OCI-M2 (cell line): ENCODE data around the gene PRCC.
"Not testable (repeated sequence)": the region's sequence is repeated elsewhere in the genome, so short reads cannot be mapped to it uniquely, and the experiment has no call there.

ENCODE experiments used
- DNase-seq: peaks from one replicate; lab custom pipeline; 2025; ENCODE audit not compliant: unreplicated experiment; lab: John Stamatoyannopoulos, UW

PRCC gene

DNA sequence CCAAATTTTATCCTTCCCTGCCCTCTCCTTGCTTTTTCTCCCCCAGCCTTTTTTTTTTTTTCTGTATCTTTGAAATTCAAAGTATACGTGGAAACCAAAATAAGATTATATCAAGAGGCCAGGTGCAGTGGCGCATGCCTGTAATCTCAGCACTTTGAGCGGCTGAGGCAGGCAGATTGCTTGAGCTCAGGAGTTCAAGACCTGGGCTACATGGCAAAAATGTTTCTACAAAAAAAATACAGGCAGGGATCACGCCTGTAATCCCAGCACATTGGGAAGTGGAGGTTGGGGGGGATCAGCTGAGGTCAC, 6.6 kb upstream of the PRCC start:
- DNase-seq = no peak

DNA sequence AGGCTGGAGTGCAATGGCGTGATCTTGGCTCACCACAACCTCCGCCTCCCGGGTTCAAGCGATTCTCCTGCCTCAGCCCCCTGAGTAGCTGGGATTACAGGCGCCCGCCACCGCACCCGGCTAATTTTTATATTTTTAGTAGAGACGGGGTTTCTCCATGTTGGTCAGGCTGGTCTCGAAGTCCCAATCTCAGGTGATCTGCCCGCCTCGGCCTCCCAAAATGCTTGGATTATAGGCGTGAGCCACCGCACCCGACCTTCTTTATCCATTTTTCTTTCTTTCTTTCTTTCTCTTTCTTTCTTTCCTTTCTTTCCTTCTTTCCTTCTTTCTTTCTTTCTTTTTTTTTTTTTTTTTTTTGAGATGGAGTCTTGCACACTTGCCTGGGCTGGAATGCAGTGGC, 2.2 kb upstream of the PRCC start:
- not testable (repeated sequence) for DNase-seq

DNA sequence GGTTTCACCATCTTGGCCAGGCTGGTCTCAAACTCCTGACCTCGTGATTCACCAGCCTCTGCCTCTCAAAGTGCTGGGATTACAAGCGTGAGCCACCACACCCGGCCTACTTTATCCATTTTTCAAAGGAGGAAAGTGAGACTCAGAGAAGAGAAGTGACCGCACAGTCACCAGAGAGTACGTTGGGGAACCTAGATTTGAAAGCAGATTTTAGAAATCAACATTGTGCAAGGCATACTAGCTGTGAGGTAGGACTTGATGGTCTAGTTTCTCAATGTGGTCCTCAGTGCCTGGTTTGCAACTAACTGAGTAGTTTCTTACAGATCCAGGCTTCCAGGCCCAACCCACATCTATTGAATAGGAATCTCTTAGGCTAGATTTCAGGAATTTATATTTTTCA, 1.7 kb upstream of the PRCC start:
- DNase-seq = no peak

DNA sequence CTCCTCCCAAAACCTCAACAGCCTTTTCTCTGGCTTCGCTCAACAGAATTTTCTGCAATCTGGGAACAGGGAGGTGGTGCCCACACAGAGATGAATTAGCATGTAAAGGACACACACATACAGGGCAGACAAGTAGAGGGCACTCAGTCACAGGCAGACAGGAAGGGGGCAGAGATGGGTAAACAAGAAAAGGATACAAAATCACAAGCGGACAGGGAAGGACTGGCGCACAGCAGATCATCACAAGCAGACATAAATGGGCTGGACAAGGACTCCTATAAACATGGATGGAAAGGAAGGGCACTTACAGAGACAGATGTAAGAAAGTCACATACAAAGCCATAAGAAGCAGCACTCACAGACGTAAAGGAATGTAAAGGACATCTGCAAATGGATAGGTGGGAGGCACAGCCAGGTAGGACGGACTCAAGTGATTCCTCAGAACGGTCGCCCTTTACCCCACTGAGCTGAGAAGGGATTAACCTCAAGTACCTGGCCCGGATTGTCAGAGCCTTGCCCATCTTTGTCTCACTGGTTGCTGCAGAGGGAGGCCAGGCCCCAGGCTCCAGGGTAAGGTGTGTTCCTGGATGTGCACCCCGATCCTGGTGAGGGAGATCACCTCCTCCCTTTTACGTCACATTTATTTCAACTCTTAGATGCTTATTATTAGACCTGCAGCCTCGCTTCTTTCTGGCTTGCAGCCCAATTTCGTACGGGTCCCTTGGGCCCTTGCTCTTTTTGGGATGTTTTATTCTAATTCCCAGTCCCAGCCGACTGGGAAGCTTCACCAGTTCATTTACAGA, 836 bp upstream of the PRCC start:
- DNase-seq = no peak

DNA sequence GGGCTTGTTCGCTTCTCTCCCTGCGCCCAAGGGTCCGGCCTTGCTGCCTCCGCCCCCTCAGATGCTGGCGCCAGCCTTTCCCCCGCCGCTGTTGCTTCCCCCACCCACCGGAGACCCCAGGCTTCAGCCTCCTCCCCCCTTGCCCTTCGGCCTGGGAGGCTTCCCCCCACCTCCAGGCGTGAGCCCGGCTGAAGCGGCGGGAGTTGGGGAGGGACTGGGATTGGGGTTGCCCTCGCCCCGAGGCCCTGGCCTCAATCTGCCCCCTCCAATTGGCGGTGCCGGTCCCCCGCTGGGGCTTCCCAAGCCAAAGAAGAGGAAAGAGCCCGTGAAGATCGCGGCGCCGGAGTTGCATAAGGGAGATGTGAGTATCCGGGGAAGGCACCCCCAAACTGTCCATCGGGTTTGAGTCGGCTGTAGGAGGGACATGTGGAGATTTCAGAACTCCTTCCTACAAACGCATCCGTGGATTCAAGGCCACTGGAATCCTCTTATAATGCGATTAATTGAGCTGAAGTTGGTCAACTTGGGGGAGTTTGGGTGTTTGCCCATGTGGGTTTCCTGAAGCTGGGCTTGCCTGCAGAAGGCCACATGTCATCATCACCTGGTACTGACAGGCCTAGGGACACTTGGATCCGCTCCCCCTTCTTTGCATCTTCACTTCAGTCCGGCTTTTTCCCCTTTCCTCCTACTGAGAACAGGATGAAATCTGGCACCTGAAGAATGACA, 707 bp downstream of the PRCC start:
- DNase-seq = no peak

DNA sequence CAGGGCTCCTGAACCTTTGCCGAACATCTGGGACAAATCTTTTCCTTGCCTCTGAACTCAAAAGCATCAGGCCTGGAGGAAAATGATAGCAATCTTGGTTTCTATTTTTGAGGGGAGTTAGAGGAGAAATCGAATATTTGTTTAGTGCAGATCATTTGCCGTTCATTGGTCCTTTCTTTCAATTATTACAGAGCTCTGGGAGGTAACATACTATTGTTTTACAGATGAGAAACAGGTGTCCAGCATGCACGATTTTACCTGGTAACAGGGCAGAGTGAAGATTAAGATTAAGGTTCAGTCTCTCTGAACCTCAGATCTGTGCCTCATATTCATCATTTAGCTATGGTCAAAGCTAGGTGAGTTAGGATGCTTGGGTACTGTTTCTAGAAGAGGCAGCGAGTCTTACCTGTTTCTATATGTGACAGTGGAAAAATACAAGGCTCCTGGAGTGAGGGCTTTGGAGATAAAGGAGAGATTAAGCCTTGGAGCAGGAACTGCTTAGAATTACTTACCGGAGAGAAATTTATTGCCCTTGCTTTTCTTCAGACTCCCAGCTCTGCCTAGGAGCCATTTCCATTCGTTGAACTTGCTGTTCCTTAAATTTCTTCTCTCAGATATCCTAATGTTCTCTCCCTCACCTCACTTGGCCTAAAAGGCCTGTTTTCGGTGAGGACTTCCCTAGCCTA, 1.4 kb downstream of the PRCC start:
- no peak for DNase-seq

DNA sequence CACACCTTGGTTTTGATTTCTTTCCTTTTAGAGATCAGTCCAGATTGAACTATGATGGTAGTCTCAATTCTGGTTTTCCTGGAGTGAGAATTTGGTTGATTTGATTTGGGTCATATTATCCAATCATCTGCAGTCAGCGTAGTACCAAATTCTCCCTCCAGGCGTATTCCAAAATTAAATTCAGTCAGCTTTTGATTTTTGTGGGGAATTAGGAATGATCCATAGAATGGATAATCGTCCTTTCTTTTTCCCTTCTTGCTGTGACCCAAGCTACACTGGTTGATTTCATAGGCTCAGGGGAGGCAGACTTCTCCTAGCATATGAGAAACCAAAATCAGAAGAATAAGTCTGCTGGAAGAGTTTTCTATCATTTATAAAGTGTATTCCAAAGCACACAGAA, 4.9 kb downstream of the PRCC start:
- no peak for DNase-seq

DNA sequence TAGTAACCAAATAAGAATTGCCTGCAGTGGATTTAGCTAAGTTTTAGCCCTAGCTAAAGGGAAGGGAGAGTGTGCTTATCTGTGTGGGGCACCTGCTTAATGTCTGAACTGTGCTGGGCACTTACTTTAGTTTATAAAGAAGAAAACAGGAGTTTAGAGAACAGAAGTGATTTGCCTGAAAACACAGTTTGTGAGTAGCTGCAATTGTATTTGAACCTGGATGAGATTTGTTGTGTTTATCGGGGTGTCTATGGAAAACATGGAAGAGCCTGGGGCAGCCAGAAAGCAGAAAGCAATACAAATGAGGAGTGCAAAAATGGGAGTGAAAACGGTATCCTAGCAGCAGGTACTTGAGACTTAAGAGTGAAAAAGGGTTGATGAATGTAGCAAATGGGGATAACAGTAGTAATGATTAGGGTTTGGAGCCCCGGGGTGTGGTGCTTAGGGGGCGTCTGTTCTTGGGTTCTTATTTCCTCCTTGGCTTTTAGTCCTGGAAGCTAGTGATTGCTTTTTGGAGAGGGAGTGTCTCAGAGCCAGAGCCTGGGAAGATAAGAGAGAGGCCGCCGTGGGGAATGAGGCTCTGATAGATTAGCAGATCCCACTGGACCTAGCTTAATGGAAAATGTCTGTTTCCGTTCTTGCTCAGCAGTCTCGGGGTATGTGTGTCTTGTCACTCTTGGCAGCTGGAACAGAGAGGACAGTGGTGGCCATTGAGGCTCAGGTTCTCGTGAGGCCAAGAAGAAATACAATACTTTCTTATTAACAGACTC, 5.6 kb downstream of the PRCC start:
- no peak for DNase-seq

DNA sequence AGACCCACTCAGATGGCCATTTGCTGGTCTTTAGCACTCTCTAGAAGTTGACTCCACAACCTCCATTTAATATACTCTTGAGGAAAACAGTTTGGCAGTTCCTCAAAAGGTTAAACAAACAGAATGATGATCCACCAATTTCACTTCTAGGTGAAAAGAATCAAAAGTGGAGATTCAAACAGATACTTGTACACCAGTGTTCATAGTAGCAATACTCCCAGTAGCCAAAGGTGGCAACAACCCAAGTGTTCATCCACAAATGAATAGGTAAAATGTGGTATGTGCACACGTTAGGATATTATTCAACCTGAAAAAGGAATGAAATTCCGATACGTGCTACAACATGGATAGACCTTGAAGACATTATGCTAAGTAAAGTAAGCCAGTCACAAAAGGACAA, 6.3 kb downstream of the PRCC start:
- no peak for DNase-seq

DNA sequence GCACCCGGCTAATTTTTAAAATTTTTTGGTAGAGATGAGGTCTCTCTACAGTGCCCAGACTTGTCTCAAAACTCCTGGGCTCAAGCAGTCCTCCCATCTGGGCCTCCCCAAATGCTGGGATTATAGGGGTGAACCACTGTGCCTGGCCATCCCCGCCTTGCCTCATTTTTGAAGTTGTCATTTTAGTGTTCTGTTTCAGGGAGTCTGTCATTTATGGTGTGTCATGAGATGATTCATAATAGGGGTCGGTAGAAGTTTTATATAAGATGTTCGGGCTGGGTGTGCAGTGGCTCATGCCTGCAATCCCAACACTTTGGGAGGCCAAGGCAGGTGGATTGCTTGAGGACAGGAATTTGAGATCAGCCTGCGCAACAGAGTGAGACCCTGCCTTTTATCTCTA, 8.5 kb downstream of the PRCC start:
- no peak for DNase-seq

DNA sequence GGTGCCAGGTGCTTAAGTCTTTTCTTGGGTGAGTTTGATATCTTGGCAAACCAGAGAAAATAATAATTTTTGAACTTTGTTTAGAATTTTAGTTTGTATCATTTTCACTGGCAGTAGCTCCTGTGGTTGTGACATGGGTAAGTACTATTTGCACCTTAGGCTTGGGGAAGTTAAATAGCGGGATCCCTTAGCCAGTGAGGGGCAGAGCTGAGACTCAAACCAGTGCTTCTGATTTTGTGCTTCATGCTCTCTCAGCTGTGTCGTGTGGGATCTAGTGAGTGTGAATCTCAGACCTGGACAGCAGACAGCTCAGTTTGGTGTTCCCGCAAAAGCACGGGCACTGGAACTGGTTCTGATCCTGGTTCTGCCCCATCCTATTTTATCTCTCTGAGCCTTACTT, 9.6 kb downstream of the PRCC start:
- DNase-seq = no peak

DNA sequence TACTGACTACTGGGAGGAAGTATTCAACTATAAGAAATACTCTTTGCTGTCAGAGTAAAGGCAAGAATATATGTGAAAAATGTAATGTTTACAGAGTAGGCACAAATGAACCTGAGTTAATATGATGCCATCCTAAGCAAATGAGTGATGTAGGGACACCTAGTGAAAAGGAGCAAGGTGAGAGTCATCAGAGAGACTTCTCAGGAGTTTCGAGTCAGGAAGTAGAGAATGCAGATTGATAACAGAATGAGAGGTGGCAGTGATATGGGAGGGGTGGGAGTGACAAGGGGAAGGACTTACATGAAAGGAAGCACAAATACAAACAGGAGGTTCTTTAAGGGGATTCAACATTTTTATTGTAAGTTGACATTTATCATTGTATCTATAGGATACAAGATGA, 10.2 kb downstream of the PRCC start:
- DNase-seq = no peak

DNA sequence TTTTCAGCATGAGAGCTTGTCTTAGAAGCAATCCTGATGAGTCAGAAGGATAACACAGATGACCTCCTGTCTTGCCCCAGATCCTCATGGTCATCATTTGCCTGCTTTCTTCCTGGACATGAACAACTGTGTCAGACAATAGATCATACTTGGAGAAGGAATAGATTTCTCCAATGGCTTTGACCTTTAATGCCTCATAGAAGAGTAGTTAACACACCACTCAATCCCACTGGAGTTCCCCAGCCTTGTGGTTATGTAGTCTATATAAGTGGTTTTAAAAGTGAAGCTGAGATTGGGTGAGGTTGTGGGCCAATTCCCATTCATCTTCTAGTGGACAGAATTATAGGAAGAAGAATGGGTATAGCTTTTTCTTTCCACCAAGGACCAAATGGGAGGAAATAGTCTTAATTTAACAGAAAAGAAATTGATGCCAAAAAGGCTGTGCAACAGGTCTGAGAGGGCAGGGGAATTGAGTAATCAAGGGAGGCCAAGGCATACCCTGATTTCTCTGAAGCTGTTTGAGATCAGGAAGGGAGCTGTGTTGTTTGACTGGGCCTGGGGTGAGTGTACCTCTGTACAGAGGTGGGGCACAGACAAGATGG, 14.4 kb downstream of the PRCC start:
- DNase-seq = no peak

DNA sequence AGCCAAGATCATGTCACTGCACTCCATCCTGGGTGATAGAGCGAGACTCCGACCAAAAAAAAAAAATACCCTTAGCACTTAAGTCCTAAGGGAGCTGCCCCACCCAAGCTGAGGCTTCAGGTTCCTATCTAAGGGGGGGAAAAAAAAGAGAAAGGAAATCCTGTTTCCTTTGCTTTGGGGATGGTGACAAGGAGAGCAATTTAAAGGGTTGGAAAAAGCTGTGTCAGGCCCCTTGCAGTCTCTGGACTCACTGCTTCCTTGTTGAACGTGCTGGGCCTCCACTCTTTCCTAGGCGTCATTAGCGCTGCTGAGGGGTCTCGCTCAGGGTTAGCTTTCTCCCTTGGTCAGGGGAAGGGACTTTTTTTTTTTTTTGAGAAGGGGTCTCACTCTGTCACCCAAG, 18.1 kb downstream of the PRCC start:
- DNase-seq = no peak

DNA sequence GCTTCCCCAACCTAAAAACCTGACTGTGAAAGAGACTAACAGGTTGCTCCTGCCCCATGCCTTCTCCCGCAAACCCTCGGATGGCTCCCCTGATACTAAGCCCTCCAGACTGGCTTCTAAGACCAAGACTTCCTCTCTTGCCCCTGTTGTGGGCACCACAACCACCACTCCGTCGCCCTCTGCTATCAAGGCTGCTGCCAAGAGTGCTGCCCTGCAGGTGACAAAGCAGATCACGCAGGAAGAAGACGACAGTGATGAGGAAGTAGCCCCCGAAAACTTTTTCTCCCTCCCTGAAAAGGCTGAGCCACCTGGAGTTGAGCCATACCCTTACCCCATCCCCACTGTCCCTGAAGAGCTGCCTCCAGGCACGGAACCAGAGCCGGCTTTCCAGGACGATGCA, 19.3 kb downstream of the PRCC start:
- DNase-seq = no peak

DNA sequence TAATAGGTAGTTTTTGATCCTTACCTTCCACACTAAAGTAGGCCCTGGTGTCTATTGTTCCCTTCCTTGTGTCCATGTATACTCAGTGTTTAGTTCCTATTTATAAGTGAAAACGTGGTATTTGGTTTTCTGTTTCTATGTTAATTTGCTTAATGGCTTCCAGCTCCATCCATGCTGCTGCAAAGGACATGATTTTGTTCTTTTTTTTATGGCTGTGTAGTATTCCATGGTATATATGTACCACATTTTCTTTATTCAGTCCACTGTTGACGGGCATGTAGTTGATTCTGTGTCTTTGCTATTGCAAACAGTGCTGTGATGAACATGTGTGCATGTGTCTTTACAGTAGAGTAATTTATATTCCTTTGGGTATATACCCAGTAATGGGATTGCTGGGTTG, 20.8 kb downstream of the PRCC start:
- no peak for DNase-seq

DNA sequence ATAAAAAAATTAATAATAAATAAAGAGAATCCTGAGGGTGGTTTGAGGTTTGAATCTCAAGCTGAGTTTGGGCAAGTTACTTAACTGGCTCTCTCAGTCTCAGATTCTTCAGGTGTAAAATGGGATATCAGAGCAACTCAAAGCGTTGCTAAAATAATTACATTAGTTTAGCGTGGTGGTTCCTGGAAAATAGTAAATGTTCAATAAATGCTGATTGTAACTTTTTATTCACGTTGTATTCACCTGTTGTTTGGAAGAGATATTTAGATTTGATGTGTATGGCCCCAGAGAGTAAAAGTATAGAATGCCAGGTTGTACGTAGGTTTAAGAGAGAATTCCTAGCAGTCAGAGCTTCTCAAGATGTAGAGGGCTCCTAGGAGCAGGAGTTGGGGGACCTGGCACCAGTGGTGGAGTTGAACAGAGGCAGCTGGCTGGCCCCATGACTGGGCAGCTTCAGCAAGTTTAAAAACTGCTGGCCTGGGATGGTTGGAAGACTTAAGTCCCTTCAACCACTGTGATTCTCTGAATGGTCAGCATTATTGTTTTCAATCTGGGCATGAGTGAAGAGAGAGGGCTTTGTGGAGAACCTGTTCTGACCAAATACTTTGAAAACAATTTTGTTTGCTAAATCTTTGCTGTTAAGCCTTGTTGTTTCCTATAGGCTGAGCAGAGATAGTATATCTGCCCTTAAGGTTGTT, 22.4 kb downstream of the PRCC start:
- no peak for DNase-seq

DNA sequence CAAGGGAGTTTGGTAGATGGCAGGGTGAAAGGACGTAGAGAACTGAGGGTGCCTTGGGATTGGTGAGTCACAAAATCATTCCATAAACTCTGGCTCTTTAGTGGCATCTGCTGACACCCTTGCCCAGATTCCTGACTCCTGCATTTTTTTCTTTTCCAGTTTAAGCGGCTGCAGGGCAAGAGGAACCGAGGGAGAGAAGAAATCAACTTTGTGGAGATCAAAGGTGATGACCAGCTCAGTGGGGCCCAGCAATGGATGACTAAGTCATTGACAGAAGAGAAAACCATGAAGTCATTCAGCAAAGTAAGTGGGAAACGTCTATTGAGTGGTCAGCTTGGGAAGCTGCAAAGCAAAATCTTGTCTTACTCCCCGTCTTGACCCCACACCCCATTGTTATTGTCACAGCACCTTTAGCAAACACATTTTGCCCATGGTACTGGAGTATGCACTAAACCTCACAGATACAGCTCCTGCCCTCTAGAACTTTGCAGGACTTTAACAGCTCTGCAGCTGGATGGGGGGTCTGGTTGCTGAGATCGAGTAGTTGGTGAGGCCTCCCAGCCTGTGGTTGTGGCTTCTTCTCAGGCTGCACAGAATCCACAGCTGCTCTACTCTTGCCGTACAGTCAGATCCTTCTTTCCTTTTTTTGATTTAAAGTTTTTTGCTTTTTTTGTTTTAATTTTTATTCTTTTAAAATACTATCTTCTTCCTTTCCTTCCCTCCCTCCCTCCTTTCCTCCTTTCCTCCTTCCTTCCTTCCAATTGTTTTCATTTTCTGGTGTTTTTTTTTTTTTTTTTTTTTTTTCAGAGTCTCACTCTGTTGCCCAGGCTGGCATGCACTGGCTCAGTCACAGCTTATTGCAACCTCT, 27.4 kb downstream of the PRCC start:
- DNase-seq = no peak

DNA sequence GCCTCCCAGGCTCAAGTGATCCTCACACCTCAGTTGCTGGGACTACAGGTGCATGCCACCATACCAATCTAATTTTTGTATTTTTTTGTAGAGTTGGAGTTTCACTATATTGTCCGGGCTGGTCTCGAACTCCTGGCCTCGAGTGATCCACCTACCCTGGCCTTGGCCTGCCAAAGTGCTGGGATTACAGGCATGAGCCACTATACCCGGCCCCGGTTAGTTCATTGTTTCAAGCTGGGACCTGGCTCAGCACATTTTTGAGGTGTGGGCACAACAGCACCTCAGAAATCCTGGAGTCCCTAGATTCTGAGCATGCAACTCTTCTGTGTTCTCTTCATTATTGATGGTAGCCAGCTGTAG, 28.0 kb downstream of the PRCC start:
- no peak for DNase-seq

DNA sequence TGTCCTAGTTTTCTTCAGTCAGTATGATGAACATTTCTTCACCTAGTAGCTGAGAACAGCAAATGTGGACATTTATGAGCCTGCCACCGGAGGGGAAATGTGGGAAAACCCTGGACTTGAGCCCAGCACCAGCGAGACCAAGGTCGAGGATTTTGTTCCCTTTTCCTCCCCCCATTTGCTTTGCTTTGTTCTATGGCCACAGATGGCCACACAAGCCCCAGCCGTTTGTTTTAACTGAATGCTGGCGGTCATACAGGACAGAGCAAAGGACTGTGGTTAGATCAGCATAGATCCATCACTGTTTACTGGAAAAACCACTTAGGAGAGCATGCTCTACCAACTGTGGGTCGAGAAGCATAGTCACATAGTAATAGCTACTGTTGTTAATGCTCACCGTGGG, 28.5 kb downstream of the PRCC start:
- no peak for DNase-seq
